CD4-positive, alpha-beta T cell (primary cell): ENCODE measurements around the gene MRPL53. TPM values are rescaled to one million over a fixed set of nuclear protein-coding genes. Genes with fewer than 3 reads are reported as not detected.

Experiments used
- ATAC-seq: fragments of 200-7000 bp; cut with Tn5 transposase; one replicate; pipeline ENCODE4 v1.10.0; 2022; ENCODE audit warnings: mild to moderate bottlenecking; ENCODE audit not compliant: poor library complexity
- CTCF ChIA-PET: fragments of 350-600 bp; sonication (Branson Sonifier 250); formaldehyde crosslinking; loops from one replicate; lab custom pipeline; 2021; ENCODE audit warnings: antibody characterized with exemption, inconsistent platforms; lab: Charles Lee
- POLR2A ChIA-PET: fragments of 350-600 bp; sonication (Branson Sonifier 250); formaldehyde crosslinking; loops from one replicate; lab custom pipeline; 2021; ENCODE audit warnings: antibody characterized with exemption, inconsistent platforms; lab: Charles Lee
- DNase-seq, 14 experiments: peaks; one replicate each; pipeline ENCODE4 v3.0.0-alpha.2; 2013 to 2020; ENCODE audit warnings: mixed read lengths in 2 of 14
- H3K27ac ChIP-seq, 2 donors: one replicate each; pipeline versions ENCODE4 v1.5.1 to v1.7.0; 2013; ENCODE audit warnings: low read length in 2 of 2, low read depth in 1 of 2, mild to moderate bottlenecking in 1 of 2
- H3K27me3 ChIP-seq, 2 experiments: 1 replicate in 1 of 2; 2 replicates in 1 of 2; pipeline versions ENCODE4 v1.6.1 to v1.7.0; 2013; ENCODE audit warnings: low read length in 2 of 2, control low read depth in 1 of 2, mild to moderate bottlenecking in 1 of 2, moderate library complexity in 1 of 2; ENCODE audit not compliant: insufficient read depth in 2 of 2, control insufficient read depth in 1 of 2
- H3K36me3 ChIP-seq: one replicate; pipeline ENCODE4 v1.6.1; 2013; ENCODE audit warnings: low read length, control low read depth; ENCODE audit not compliant: insufficient read depth
- H3K4me1 ChIP-seq: one replicate; pipeline ENCODE4 v1.6.1; 2013; ENCODE audit warnings: low read length, control low read depth; ENCODE audit not compliant: insufficient read depth
- H3K4me3 ChIP-seq: one replicate; pipeline ENCODE4 v1.5.1; 2013; ENCODE audit warnings: mild to moderate bottlenecking, low read length, moderate library complexity
- H3K9me3 ChIP-seq, 2 experiments: 1 replicate in 1 of 2; 2 replicates in 1 of 2; pipeline versions ENCODE4 v1.6.1 to v1.7.0; 2013; ENCODE audit warnings: low read length in 2 of 2, mild to moderate bottlenecking in 2 of 2, control low read depth in 1 of 2, moderate library complexity in 1 of 2; ENCODE audit not compliant: control insufficient read depth in 1 of 2, insufficient read depth in 1 of 2
- H3K27ac Mint-ChIP-seq: one replicate; pipeline ENCODE4 v1.8.0; 2020; ENCODE audit warnings: mixed read lengths
- H3K27me3 Mint-ChIP-seq: one replicate; pipeline ENCODE4 v1.8.0; 2021; ENCODE audit warnings: mixed read lengths
- H3K36me3 Mint-ChIP-seq: one replicate; pipeline ENCODE4 v1.8.0; 2021; ENCODE audit warnings: low read depth, mixed read lengths
- H3K4me1 Mint-ChIP-seq: one replicate; pipeline ENCODE4 v1.8.0; 2021; ENCODE audit warnings: low read depth, mixed read lengths
- H3K4me3 Mint-ChIP-seq: one replicate; pipeline ENCODE4 v1.8.0; 2020; ENCODE audit warnings: mild to moderate bottlenecking, mixed read lengths
- H3K9me3 Mint-ChIP-seq: one replicate; pipeline ENCODE4 v1.8.0; 2020; ENCODE audit warnings: mixed read lengths
- CTCF ChIP-seq: fragments of 200-600 bp; IDR thresholded peaks from one replicate; pipeline ENCODE4 v1.8.0; 2022; ENCODE audit warnings: antibody characterized with exemption, mild to moderate bottlenecking
- intact Hi-C, 2 experiments: fragments of 100-400 bp; cut with DNase I in 1 of 2; cut with micrococcal nuclease in 1 of 2; formaldehyde crosslinking; loops; one replicate each; pipeline versions ENCODE4 v1.15.1 to v1.9.0; 2023 to 2025; cut with DNase I, micrococcal nuclease
- total RNA-seq, 174 experiments: library from RNA in 2 of 174; stranded (reverse) in 2 of 174; gene quantifications; one replicate each; pipeline ENCODE4 v1.2.3 and lab custom pipeline; 2021 to 2026

MRPL53 gene
- total RNA-seq, 2 experiments from 2014 or later: 39.5 to 44.3 TPM

- Mint-ChIP-seq H3K9me3 (no peaks in the 10 kb centered on the region), H3K27me3 (peaks cover 60% of the 10 kb centered on the region), H3K27ac (no peak overlapping the region), H3K4me3 (peak overlapping the region; percentile 82), H3K4me1 (peaks cover 53% of the 10 kb centered on the region), H3K36me3 (peaks cover 7% of the 10 kb centered on the region)
- DNase-seq (peak in 3 of 14 experiments; percentile 34 to 51 (median 41)), ATAC-seq (peak; percentile 28)
- Histone ChIP-seq H3K4me3 (peak overlapping the region; percentile 64), H3K27ac (no peak overlapping the region), H3K36me3 (peaks cover 5% of the 10 kb centered on the region), H3K4me1 (peaks cover 44% of the 10 kb centered on the region), H3K27me3 (peaks cover 46 to 60% of the 10 kb centered on the region in 2 experiments), H3K9me3 (peaks cover 0 to 37% of the 10 kb centered on the region in 2 experiments)
- TF ChIP-seq CTCF: no peak
- ChIA-PET CTCF (interaction anchor here (0.9 to 1.1 kb wide), 2 partner anchors 11 to 26 kb away, joined by 3 read pairs; partner anchors contain the start of gene MRPL53), POLR2A (interaction anchor here (0.8 to 4.5 kb wide), 7 partner anchors 9 to 42 kb away, joined by 3 to 21 read pairs (median 4); partner anchors contain the start of genes AUP1, CCDC142, HTRA2 and PCGF1)
- intact Hi-C loops: no loop called here
Observed at GRCh38 chr2:74498500-74499266, 26.2 kb upstream of the MRPL53 start.

GRCh38 chr2:74497777-74498499 lies 25.5 kb upstream of the MRPL53 start:
- Mint-ChIP-seq H3K27me3 (peaks cover 53% of the 10 kb centered on the region), H3K27ac (no peak overlapping the region), H3K36me3 (peaks cover 15% of the 10 kb centered on the region), H3K4me3 (peak overlapping the region; percentile 82), H3K4me1 (peaks cover 46% of the 10 kb centered on the region), H3K9me3 (no peaks in the 10 kb centered on the region)
- DNase-seq: peak in 4 of 14 experiments; percentile 26 to 62 (median 41)
- Histone ChIP-seq H3K27ac (no peak overlapping the region), H3K27me3 (peaks cover 38 to 53% of the 10 kb centered on the region in 2 experiments), H3K4me1 (peaks cover 37% of the 10 kb centered on the region), H3K4me3 (peak overlapping the region; percentile 64), H3K36me3 (peaks cover 12% of the 10 kb centered on the region), H3K9me3 (peaks cover 0 to 29% of the 10 kb centered on the region in 2 experiments)
- ChIA-PET POLR2A (interaction anchor here (0.8 to 4.5 kb wide), 5 partner anchors 9 to 40 kb away, joined by 3 to 21 read pairs (median 3); partner anchors contain the start of genes CCDC142, PCGF1, TTC31 and WBP1), CTCF (interaction anchor here (0.9 to 1.1 kb wide), 2 partner anchors 12 to 25 kb away, joined by 3 read pairs; partner anchors contain the start of gene MRPL53)
- peak; percentile 31 for ATAC-seq
- no peak for TF ChIP-seq CTCF
- intact Hi-C loops: no loop called here
